Measurements from ENCODE around the gene RNF41.

The RNF41 gene

GRCh38 chr12:56229916-56230431 lies 8.3 kb upstream of the RNF41 start, which contains the start of gene SLC39A5:
Gene SLC39A5 (plus strand): TSS chr12:56230051. CDS start chr12:56231275, 1,224 bp downstream.
- Histone ChIP-seq H3K4me1 (ENCODE audit: control insufficient read depth, insufficient read depth, low read length) (no peaks in the 10 kb centered on the region), H3K9me3 (ENCODE audit: control insufficient read depth, low read length) (no peaks in the 10 kb centered on the region), H3K27me3 (ENCODE audit: control insufficient read depth, insufficient read depth, low read length, poor library complexity, severe bottlenecking) (no peaks in the 10 kb centered on the region), H3K36me3 (ENCODE audit: control insufficient read depth, insufficient read depth, low read length) (no peaks in the 10 kb centered on the region), H3K27ac (ENCODE audit: insufficient read depth, low read depth, low read length, poor library complexity, severe bottlenecking) (no peak within 1 kb of the TSS), H3K4me3 (ENCODE audit: insufficient read depth, low read depth, low read length) (no peak within 1 kb of the TSS)
- 84 to 86% methylated on average over 4 of the region's 4 CpGs for WGBS, 2 experiments

- Histone ChIP-seq H3K4me3 (ENCODE audit: insufficient read depth, low read depth, low read length) (no peak overlapping the region), H3K36me3 (ENCODE audit: control insufficient read depth, insufficient read depth, low read length) (no peaks in the 10 kb centered on the region), H3K9me3 (ENCODE audit: control insufficient read depth, low read length) (no peaks in the 10 kb centered on the region), H3K4me1 (ENCODE audit: control insufficient read depth, insufficient read depth, low read length) (no peaks in the 10 kb centered on the region), H3K27ac (ENCODE audit: insufficient read depth, low read depth, low read length, poor library complexity, severe bottlenecking) (no peak overlapping the region), H3K27me3 (ENCODE audit: control insufficient read depth, insufficient read depth, low read length, poor library complexity, severe bottlenecking) (no peaks in the 10 kb centered on the region)
- WGBS, 2 experiments, result 94 to 96% methylated on average over 7 of the region's 7 CpGs
These were observed 7.4 kb upstream of the RNF41 start for GRCh38 chr12:56229082-56229481.

- 88 to 92% methylated on average over 11 of the region's 11 CpGs for WGBS, 2 experiments
- H3K27me3 ChIP-seq (ENCODE audit: control insufficient read depth, insufficient read depth, low read length, poor library complexity, severe bottlenecking), result no peaks in the 10 kb centered on the region
- no peaks in the 10 kb centered on the region for H3K9me3 ChIP-seq (ENCODE audit: control insufficient read depth, low read length)
- no peaks in the 10 kb centered on the region for H3K36me3 ChIP-seq (ENCODE audit: control insufficient read depth, insufficient read depth, low read length)
- H3K4me1 ChIP-seq (ENCODE audit: control insufficient read depth, insufficient read depth, low read length), result peaks cover 4% of the 10 kb centered on the region
- H3K4me3 ChIP-seq (ENCODE audit: insufficient read depth, low read depth, low read length), result peak overlapping the region; percentile 55
- H3K27ac ChIP-seq (ENCODE audit: insufficient read depth, low read depth, low read length, poor library complexity, severe bottlenecking), result no peak overlapping the region
These were observed 3.2 kb upstream of the RNF41 start for GRCh38 chr12:56224954-56225353.

GRCh38 chr12:56224102-56224701 lies 2.5 kb upstream of the RNF41 start, which contains the start of gene NABP2:
Gene NABP2 (plus strand): TSS chr12:56224342. CDS start chr12:56224857, 515 bp downstream.
- no peaks in the 10 kb centered on the region for H3K36me3 ChIP-seq (ENCODE audit: control insufficient read depth, insufficient read depth, low read length)
- peaks cover 4% of the 10 kb centered on the region for H3K4me1 ChIP-seq (ENCODE audit: control insufficient read depth, insufficient read depth, low read length)
- H3K4me3 ChIP-seq (ENCODE audit: insufficient read depth, low read depth, low read length), result peak within 1 kb of the TSS; percentile 55
- H3K27me3 ChIP-seq (ENCODE audit: control insufficient read depth, insufficient read depth, low read length, poor library complexity, severe bottlenecking), result no peaks in the 10 kb centered on the region
- no peaks in the 10 kb centered on the region for H3K9me3 ChIP-seq (ENCODE audit: control insufficient read depth, low read length)
- 3% methylated on average over 41 of the region's 41 CpGs for WGBS, 2 experiments
- H3K27ac ChIP-seq (ENCODE audit: insufficient read depth, low read depth, low read length, poor library complexity, severe bottlenecking), result peak within 1 kb of the TSS; percentile 52

GRCh38 chr12:56223571-56224101 lies 1.9 kb upstream of the RNF41 start:
- peaks cover 4% of the 10 kb centered on the region for H3K4me1 ChIP-seq (ENCODE audit: control insufficient read depth, insufficient read depth, low read length)
- no peaks in the 10 kb centered on the region for H3K27me3 ChIP-seq (ENCODE audit: control insufficient read depth, insufficient read depth, low read length, poor library complexity, severe bottlenecking)
- H3K36me3 ChIP-seq (ENCODE audit: control insufficient read depth, insufficient read depth, low read length), result no peaks in the 10 kb centered on the region
- H3K4me3 ChIP-seq (ENCODE audit: insufficient read depth, low read depth, low read length), result peak overlapping the region; percentile 55
- WGBS, 2 experiments, result 67 to 71% methylated on average over 15 of the region's 15 CpGs
- H3K9me3 ChIP-seq (ENCODE audit: control insufficient read depth, low read length), result no peaks in the 10 kb centered on the region
- H3K27ac ChIP-seq (ENCODE audit: insufficient read depth, low read depth, low read length, poor library complexity, severe bottlenecking), result peak overlapping the region; percentile 52

- Histone ChIP-seq H3K4me1 (ENCODE audit: control insufficient read depth, insufficient read depth, low read length) (peaks cover 4% of the 10 kb centered on the region), H3K27ac (ENCODE audit: insufficient read depth, low read depth, low read length, poor library complexity, severe bottlenecking) (peak overlapping the region; percentile 79), H3K9me3 (ENCODE audit: control insufficient read depth, low read length) (no peaks in the 10 kb centered on the region), H3K36me3 (ENCODE audit: control insufficient read depth, insufficient read depth, low read length) (no peaks in the 10 kb centered on the region), H3K4me3 (ENCODE audit: insufficient read depth, low read depth, low read length) (peak overlapping the region; percentile 81), H3K27me3 (ENCODE audit: control insufficient read depth, insufficient read depth, low read length, poor library complexity, severe bottlenecking) (no peaks in the 10 kb centered on the region)
- WGBS, 2 experiments, result 90 to 91% methylated on average over 4 of the region's 4 CpGs
These were observed 791 bp upstream of the RNF41 start for GRCh38 chr12:56222531-56222895.

GRCh38 chr12:56221232-56221756 lies 428 bp downstream of the RNF41 start:
- no peaks in the 10 kb centered on the region for H3K9me3 ChIP-seq (ENCODE audit: control insufficient read depth, low read length)
- H3K27me3 ChIP-seq (ENCODE audit: control insufficient read depth, insufficient read depth, low read length, poor library complexity, severe bottlenecking), result no peaks in the 10 kb centered on the region
- H3K36me3 ChIP-seq (ENCODE audit: control insufficient read depth, insufficient read depth, low read length), result peaks cover 4% of the 10 kb centered on the region
- 0% methylated on average over 21 of the region's 21 CpGs for WGBS, 2 experiments
- H3K4me1 ChIP-seq (ENCODE audit: control insufficient read depth, insufficient read depth, low read length), result peaks cover 4% of the 10 kb centered on the region
- H3K27ac ChIP-seq (ENCODE audit: insufficient read depth, low read depth, low read length, poor library complexity, severe bottlenecking), result peak overlapping the region; percentile 92
- H3K4me3 ChIP-seq (ENCODE audit: insufficient read depth, low read depth, low read length), result peak overlapping the region; percentile 81

- Histone ChIP-seq H3K36me3 (ENCODE audit: control insufficient read depth, insufficient read depth, low read length) (peaks cover 4% of the 10 kb centered on the region), H3K27me3 (ENCODE audit: control insufficient read depth, insufficient read depth, low read length, poor library complexity, severe bottlenecking) (no peaks in the 10 kb centered on the region), H3K4me3 (ENCODE audit: insufficient read depth, low read depth, low read length) (peak overlapping the region; percentile 81), H3K4me1 (ENCODE audit: control insufficient read depth, insufficient read depth, low read length) (peaks cover 4% of the 10 kb centered on the region), H3K9me3 (ENCODE audit: control insufficient read depth, low read length) (no peaks in the 10 kb centered on the region), H3K27ac (ENCODE audit: insufficient read depth, low read depth, low read length, poor library complexity, severe bottlenecking) (peak overlapping the region; percentile 92)
- whole genome bisulfite sequencing, 2 experiments, result 43 to 48% methylated on average over 10 of the region's 10 CpGs
These were observed 1.0 kb downstream of the RNF41 start for GRCh38 chr12:56220611-56221231.

- no peak overlapping the region for H3K4me3 ChIP-seq (ENCODE audit: insufficient read depth, low read depth, low read length)
These were observed 1.9 kb downstream of the RNF41 start for GRCh38 chr12:56219840-56220239.

GRCh38 chr12:56216461-56216860 lies 5.3 kb downstream of the RNF41 start:
- 95 to 97% methylated on average over 3 of the region's 3 CpGs for WGBS, 2 experiments
- no peaks in the 10 kb centered on the region for H3K9me3 ChIP-seq (ENCODE audit: control insufficient read depth, low read length)
- H3K27me3 ChIP-seq (ENCODE audit: control insufficient read depth, insufficient read depth, low read length, poor library complexity, severe bottlenecking), result no peaks in the 10 kb centered on the region
- H3K27ac ChIP-seq (ENCODE audit: insufficient read depth, low read depth, low read length, poor library complexity, severe bottlenecking), result no peak overlapping the region
- H3K4me3 ChIP-seq (ENCODE audit: insufficient read depth, low read depth, low read length), result no peak overlapping the region
- H3K36me3 ChIP-seq (ENCODE audit: control insufficient read depth, insufficient read depth, low read length), result peaks cover 29% of the 10 kb centered on the region
- peaks cover 4% of the 10 kb centered on the region for H3K4me1 ChIP-seq (ENCODE audit: control insufficient read depth, insufficient read depth, low read length)

More at GRCh38 chr12:56219840-56220239, 1.9 kb downstream of the RNF41 start:
- H3K27ac ChIP-seq (ENCODE audit: insufficient read depth, low read depth, low read length, poor library complexity, severe bottlenecking), result no peak overlapping the region
- H3K4me1 ChIP-seq (ENCODE audit: control insufficient read depth, insufficient read depth, low read length), result peaks cover 4% of the 10 kb centered on the region
- 91 to 95% methylated on average over 7 to 8 of the region's 9 CpGs for WGBS, 2 experiments
- H3K9me3 ChIP-seq (ENCODE audit: control insufficient read depth, low read length), result no peaks in the 10 kb centered on the region
- no peaks in the 10 kb centered on the region for H3K27me3 ChIP-seq (ENCODE audit: control insufficient read depth, insufficient read depth, low read length, poor library complexity, severe bottlenecking)
- H3K36me3 ChIP-seq (ENCODE audit: control insufficient read depth, insufficient read depth, low read length), result peaks cover 4% of the 10 kb centered on the region

Data from ectodermal cell (in vitro differentiated cells).